Mucosa of stomach (tissue), 1 donor: ENCODE data around the gene HYAL1.
A peak's percentile ranks its signal among the peaks of the same experiment; 100 is the strongest.
"Not testable (repeated sequence)": the region's sequence is repeated elsewhere in the genome, so short reads cannot be mapped to it uniquely, and the experiment has no call there.

ENCODE experiments used
- H3K27me3 ChIP-seq: one replicate; pipeline ENCODE4 v1.7.0; 2013; ENCODE audit warnings: mild to moderate bottlenecking, low read length; ENCODE audit not compliant: control insufficient read depth, insufficient read depth
- H3K36me3 ChIP-seq: one replicate; pipeline ENCODE4 v1.7.0; 2013; ENCODE audit warnings: low read length; ENCODE audit not compliant: control insufficient read depth, insufficient read depth
- H3K4me1 ChIP-seq: one replicate; pipeline ENCODE4 v1.7.0; 2013; ENCODE audit warnings: mild to moderate bottlenecking, low read length; ENCODE audit not compliant: control insufficient read depth, insufficient read depth
- H3K4me3 ChIP-seq: one replicate; pipeline ENCODE4 v1.7.0; 2013; ENCODE audit warnings: low read length
- H3K9ac ChIP-seq: one replicate; pipeline ENCODE4 v1.7.0; 2013; ENCODE audit warnings: mild to moderate bottlenecking, low read length, moderate library complexity
- H3K9me3 ChIP-seq: one replicate; pipeline ENCODE4 v1.7.0; 2013; ENCODE audit warnings: mild to moderate bottlenecking, low read length, moderate library complexity; ENCODE audit not compliant: control insufficient read depth
- donor health status: Pancreatic carcinoma.

HYAL1 gene

DNA sequence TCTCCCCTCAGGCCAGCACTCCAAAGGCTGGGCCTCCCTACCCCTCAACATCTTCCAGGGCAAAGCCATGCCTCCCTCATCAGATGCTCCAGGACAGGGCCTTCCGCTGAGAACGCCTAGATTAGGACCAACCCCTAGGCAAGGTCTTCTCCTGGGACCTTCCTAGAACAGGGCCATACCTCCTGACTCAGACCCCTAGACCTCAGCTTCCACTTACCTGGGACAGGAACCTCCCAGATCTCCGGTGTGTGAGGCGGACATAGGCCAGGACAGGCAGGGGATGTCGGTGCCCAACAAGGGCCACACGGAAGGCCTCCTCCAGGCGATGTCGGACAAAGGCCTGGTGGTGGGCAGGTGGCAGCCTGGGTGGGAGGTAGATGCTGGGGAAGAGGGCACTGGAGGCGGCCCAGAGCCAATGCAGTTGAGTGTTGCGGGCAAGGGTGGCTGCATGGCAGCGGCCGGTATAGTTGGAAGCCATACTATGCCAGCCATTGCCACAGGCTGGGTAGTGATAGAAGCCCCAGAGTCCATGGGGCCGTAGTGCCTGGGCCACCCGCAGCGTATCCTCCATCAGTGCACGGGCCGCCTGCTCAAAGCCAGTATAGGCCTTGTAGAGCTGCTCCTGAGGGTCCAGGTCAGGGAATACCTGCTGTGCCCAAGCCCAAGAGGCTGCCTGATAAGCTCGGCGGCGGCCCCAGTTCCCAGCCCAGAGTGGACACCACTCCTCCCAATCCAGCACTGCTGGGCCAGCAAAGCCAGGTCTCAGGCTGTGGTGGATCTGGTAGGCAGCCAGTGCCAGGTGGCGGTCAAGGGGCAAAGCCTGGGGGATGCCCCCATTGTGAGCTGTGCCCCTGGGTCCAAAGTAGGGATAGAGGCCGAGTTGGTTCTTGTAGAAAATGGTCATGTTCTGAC is 8.6 kb downstream of the HYAL1 start:
- H3K4me1 ChIP-seq: peaks cover 47% of the 10 kb centered on the region
- no peak overlapping the region for H3K9ac ChIP-seq
- no peaks in the 10 kb centered on the region for H3K27me3 ChIP-seq
- H3K4me3 ChIP-seq: no peak overlapping the region
- peaks cover 1% of the 10 kb centered on the region for H3K36me3 ChIP-seq
- no peaks in the 10 kb centered on the region for H3K9me3 ChIP-seq

DNA sequence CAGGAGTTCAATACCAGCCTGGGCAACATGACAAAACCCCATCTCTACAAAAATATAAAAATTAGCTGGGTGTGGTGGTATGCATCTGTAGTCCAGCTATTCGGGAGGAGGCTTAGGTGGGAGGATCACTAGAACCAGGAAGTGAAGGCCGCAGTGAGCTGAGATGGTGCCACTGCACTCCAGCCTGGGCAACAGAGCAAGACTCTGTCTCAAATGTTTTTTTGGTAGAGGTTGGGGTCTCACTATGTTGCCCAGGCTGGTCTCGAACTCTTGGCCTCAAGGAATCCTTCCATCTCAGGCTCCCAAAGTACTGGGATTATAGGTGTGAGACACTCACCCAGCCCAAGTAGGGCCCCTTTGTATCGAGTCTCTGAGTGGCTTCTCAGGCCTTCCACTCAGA is 9.3 kb downstream of the HYAL1 start:
- H3K4me1 ChIP-seq: peaks cover 46% of the 10 kb centered on the region
- H3K36me3 ChIP-seq: peaks cover 6% of the 10 kb centered on the region

DNA sequence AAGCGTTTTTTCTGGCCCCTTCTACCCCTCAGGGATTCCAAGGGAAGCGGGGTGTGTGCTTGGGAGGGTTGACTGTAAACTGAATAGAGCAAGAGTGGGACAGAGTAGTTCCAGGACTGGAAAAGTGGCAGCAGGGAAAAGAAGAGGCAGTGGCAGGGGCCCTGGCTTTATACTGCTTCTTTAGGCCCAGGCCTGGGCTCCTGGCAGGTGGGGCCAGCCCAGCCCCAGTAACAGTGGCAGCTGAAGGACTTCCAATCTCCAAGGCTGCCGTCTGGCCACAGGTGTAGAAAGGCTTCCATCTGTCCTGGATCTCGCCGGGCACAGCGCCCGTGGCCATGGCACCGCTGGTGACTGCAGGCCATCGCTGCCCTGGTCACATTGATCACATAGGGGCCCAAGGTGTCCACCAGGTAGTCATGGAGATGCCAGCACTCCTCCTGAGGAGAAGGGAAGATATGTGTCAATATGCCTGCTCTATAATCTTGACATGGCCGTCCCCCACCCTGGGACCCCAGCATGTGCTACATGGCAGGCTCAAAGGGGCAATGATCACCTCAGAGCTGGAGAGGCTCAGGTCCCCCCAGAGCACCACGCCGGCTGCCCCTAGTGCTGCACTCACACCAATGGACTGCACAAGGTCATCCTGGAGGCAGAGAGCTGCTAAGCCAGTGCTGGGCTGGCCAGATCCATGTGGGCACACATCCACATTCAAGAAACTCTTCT is 10.1 kb downstream of the HYAL1 start:
- H3K9me3 ChIP-seq: no peaks in the 10 kb centered on the region
- H3K9ac ChIP-seq: peak overlapping the region; percentile 75
- H3K4me3 ChIP-seq: peak overlapping the region; percentile 87
- no peaks in the 10 kb centered on the region for H3K27me3 ChIP-seq
- peaks cover 37% of the 10 kb centered on the region for H3K4me1 ChIP-seq
- H3K36me3 ChIP-seq: peaks cover 9% of the 10 kb centered on the region

More for the DNA sequence above, 9.3 kb downstream of the HYAL1 start:
- no peak overlapping the region for H3K4me3 ChIP-seq
- H3K9me3 ChIP-seq: no peaks in the 10 kb centered on the region
- H3K27me3 ChIP-seq: no peaks in the 10 kb centered on the region
- no peak overlapping the region for H3K9ac ChIP-seq

DNA sequence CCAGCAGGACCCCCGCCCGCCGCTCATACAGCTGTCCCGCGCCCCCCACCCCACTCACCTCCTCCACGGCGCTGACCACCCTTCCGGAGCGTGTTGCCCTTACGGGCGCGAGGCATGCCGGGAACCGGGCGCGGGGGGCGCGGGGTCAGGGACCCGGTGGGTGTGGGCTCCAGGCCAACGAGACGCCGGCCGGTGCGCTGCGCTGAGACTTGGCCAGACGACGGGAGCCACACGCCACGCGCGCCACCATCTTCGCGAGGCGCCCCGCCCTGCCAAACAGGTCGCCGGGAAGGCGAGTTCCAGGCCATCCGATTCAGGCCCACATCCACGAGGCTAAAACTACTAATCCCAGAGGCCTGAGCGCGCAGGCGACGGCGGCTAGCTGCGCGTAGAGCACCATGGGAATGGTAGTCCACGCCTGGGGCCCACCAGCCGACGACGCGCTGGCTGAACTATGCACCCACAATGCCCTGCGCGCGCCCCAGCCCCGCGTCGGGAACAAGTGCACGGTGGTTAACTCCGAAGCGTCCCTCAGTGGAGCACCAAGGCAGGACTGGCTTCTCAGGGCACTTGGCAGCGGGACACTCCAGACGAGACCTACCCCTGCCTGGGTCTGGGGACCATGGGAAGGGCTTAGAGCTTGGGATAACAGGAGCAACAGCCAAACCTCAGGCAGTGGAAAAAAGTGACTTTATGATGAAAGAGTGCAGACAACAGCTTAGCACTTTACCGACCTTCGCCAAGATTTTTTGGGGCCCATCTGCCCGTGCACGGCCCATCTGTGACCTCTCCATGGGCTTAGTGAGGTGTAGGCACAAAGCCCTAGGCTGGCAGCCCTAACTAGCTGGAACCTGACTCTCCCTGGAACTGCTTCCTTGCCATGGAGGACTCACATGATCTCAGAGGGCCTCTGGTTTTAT is 11.0 kb downstream of the HYAL1 start, which contains the start of gene IFRD2:
IFRD2 (minus strand) TSS at position 271 of the 920 bp plus-strand sequence; CDS start at position 116, 155 bp downstream.
- Histone ChIP-seq H3K27me3 (no peaks in the 10 kb centered on the region), H3K4me3 (peak within 1 kb of the TSS; percentile 87), H3K9me3 (no peaks in the 10 kb centered on the region), H3K9ac (peak within 1 kb of the TSS; percentile 89), H3K36me3 (peaks cover 9% of the 10 kb centered on the region), H3K4me1 (peaks cover 29% of the 10 kb centered on the region)

DNA sequence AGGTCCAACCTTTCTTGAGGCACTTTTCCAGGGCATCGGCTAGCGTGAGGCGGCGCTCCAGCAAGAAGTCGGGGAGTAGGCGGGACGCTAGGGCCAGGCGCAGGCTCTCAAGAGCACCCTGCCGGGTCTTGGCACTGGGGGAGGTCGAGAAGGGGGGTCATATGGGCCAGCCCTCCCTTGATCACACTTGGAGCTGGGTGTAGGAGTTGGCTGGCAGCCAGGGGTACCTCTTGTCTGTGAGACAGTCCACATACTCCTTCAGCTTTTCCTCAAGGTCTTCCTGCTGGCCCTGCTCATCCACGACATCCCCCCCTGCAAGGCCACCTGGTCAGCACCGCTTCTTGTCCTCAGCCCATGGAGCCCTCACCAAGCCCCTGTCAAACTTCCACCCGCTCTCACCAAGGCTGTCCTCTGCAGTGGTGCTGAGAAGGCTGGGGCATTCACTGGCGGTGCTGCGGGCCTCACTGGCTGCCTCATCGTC is 13.2 kb downstream of the HYAL1 start:
- Histone ChIP-seq H3K27me3 (no peaks in the 10 kb centered on the region), H3K4me1 (peaks cover 27% of the 10 kb centered on the region), H3K9ac (peak overlapping the region; percentile 42), H3K9me3 (no peaks in the 10 kb centered on the region), H3K36me3 (peaks cover 9% of the 10 kb centered on the region), H3K4me3 (no peak overlapping the region)

DNA sequence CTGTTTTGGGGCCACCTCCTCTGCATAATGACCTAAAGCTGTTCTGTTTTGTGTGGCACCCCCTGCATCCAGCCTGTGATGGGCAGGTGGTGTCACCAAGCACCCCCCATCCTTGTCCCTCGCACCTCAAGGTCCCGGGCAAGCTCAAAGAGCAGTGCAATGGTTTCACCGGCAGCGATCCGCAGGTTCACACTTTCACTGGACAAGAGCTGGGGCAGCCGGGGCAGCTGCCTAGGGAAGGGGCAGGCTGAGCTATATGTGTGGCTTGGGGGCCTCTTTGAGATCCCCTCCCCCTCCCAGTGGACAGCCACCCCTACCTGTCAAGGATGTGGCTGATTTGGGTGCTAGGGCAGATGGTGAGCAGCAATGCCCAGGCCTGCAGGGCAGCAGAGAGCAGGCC is 14.2 kb downstream of the HYAL1 start:
- peaks cover 9% of the 10 kb centered on the region for H3K36me3 ChIP-seq

DNA sequence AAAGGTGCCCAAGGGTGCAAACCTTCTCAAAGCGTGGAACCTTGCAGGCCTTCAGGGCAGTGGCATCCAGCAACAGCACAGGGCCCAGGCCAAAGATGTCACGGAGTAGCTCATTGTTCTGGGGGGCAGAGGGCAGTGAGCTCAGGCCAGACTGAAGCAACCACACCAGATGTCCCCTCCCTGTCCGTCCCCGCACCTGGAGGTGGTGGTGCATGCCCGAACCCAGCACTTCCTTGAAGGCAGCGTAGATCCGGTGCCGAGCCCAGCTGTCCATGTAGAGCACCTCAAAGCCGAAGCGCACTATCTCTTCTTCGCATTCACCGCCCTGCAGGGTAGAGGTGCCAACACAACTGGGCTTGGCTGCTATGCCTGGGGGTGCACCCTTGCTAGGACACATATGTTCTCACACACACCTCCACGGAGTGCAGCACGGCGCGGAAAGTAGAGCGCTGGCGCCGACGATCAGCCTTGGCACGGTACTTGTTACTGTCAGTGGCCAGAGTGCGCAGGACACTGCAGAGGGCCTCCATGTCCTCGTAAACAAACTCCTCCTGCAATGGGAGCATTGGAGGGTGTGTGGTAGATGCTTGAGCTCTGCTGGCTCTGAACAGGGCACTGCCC is 14.9 kb downstream of the HYAL1 start:
- Histone ChIP-seq H3K36me3 (peaks cover 9% of the 10 kb centered on the region), H3K9ac (no peak overlapping the region), H3K4me3 (no peak overlapping the region), H3K9me3 (no peaks in the 10 kb centered on the region), H3K27me3 (no peaks in the 10 kb centered on the region), H3K4me1 (peaks cover 25% of the 10 kb centered on the region)

More for the DNA sequence above, 14.2 kb downstream of the HYAL1 start:
- Histone ChIP-seq H3K4me1 (peaks cover 27% of the 10 kb centered on the region), H3K9me3 (no peaks in the 10 kb centered on the region), H3K4me3 (no peak overlapping the region), H3K9ac (no peak overlapping the region), H3K27me3 (no peaks in the 10 kb centered on the region)

DNA sequence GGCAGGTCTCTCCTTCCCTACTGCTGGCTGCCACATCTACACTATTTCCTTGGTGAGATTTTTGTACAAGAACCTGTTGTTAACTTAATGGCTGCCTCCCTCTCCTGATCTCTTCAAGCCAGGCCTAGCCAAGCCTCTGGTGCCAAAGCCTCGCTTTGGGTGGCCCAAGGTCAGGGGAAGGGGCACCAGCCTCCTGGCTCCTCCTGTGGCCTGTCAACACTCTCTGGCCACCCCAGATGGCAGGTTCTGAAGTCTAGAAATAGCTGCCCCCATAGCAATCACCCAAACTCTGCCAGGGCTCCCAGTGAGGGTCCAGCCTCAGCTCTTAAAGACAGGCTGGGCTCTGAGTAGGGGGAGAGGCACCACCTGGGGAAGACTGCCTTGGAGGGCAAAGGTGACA is 16.1 kb downstream of the HYAL1 start:
- Histone ChIP-seq H3K4me3 (no peak overlapping the region), H3K4me1 (peaks cover 15% of the 10 kb centered on the region), H3K9me3 (no peaks in the 10 kb centered on the region), H3K36me3 (peaks cover 9% of the 10 kb centered on the region), H3K9ac (no peak overlapping the region), H3K27me3 (no peaks in the 10 kb centered on the region)

DNA sequence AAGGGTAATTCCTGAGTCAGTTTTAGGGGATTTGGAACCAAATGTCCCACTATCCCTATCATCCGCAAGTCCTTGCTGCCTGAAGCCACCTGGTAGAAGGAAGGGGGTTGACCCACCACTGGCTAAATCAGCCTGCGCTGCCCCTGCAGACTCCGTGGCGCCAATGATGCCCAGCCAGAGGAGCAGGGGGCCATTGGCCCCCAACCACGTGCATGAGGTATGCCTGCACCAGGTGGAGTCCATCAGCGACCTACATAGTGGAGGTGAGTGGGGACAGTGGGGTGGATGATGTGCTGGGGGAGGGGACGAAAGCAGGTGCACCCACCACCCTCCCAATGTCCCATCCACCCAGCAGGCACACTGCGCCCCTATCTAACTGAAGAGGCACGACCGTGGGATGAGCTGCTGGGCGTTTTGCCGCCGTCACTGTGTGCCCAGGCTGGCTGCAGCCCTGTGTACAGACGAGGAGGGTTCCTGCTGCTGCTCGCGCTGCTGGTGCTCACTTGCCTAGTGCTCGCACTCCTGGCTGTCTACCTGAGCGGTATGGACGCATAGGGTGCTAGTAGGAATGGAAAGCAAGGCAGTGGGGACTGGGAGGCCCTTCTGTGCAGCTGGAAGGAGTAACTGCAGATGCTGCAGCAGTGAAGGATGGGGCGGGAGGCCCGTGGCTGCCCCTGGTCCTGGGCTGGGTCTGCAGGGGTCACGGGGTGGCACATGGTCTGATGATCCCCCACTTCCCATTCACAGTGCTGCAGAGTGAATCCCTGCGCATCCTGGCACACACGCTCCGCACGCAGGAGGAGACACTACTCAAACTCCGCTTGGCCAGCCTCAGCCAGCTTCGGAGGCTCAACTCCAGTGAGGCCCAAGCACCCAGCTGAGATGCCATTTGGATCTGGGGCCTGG is 16.8 kb downstream of the HYAL1 start:
- H3K27me3 ChIP-seq: no peaks in the 10 kb centered on the region
- H3K9ac ChIP-seq: no peak overlapping the region
- no peaks in the 10 kb centered on the region for H3K9me3 ChIP-seq
- peaks cover 9% of the 10 kb centered on the region for H3K36me3 ChIP-seq
- H3K4me1 ChIP-seq: peaks cover 15% of the 10 kb centered on the region
- H3K4me3 ChIP-seq: no peak overlapping the region

DNA sequence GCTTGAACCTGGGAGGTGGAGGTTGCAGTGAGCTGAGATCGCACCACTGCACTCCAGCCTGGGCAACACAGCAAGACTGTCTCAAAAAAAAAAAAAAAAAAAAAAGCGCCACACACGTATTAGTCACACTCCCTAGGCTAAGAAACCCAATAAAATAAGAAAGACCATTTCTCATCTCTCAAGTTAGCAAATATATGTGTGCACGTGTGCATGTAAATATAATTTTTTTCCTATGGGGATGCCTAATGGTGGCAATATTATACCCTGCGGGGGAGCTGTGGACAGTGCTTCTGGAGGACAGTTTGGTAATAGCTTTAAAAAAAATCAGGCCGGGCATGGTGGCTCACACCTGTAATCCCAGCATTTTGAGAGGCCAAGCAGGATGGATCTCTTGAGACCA is 19.3 kb downstream of the HYAL1 start:
- H3K4me3 ChIP-seq, H3K9ac ChIP-seq, H3K9me3 ChIP-seq, H3K36me3 ChIP-seq, H3K27me3 ChIP-seq, H3K4me1 ChIP-seq: not testable (repeated sequence)
